MCF 10A (cell line): Measurements from ENCODE around the gene IFNA13. TPM values are rescaled to one million over a fixed set of nuclear protein-coding genes. Genes with fewer than 3 reads are reported as not detected.

Source experiments
- BruUV-seq: library from RNA; stranded (reverse); fragments of 400-500 nt; replicated peaks from 2 replicates; lab custom pipeline; 2021; lab: Mats Ljungman, UMichigan
- CTCF ChIA-PET: fragments of 300-600 bp; sonication (Branson Sonifier 250); formaldehyde crosslinking; extraction: SDS; loops from one replicate; lab custom pipeline; 2021; ENCODE audit warnings: antibody characterized with exemption, inconsistent platforms; lab: Yijun Ruan, JAX
- POLR2A ChIA-PET: fragments of 300-600, 350-650 bp; sonication (Branson Sonifier 250); formaldehyde crosslinking; extraction: SDS; loops from one replicate; lab custom pipeline; 2020; ENCODE audit warnings: antibody characterized with exemption, inconsistent platforms; lab: Yijun Ruan, JAX
- DNase-seq: peaks from one replicate; pipeline ENCODE4 v3.0.0-alpha.2; 2018; ENCODE audit not compliant: unreplicated experiment
- H3K27ac Mint-ChIP-seq: one replicate; pipeline ENCODE4 v1.8.0; 2022; ENCODE audit warnings: mild to moderate bottlenecking, low read depth, mixed read lengths; ENCODE audit not compliant: unreplicated experiment
- H3K27me3 Mint-ChIP-seq: one replicate; pipeline ENCODE4 v1.8.0; 2022; ENCODE audit warnings: mixed read lengths; ENCODE audit not compliant: insufficient read depth, unreplicated experiment
- H3K36me3 Mint-ChIP-seq: one replicate; pipeline ENCODE4 v1.8.0; 2022; ENCODE audit warnings: mild to moderate bottlenecking, moderate library complexity, mixed read lengths; ENCODE audit not compliant: insufficient read depth, unreplicated experiment
- H3K4me1 Mint-ChIP-seq: one replicate; pipeline ENCODE4 v1.8.0; 2022; ENCODE audit warnings: mixed read lengths; ENCODE audit not compliant: insufficient read depth, unreplicated experiment
- H3K4me3 Mint-ChIP-seq: one replicate; pipeline ENCODE4 v1.8.0; 2022; ENCODE audit warnings: mild to moderate bottlenecking, moderate library complexity, mixed read lengths; ENCODE audit not compliant: unreplicated experiment
- H3K9me3 Mint-ChIP-seq: one replicate; pipeline ENCODE4 v1.8.0; 2022; ENCODE audit warnings: mixed read lengths; ENCODE audit not compliant: unreplicated experiment
- intact Hi-C: fragments of 100-400 bp; cut with micrococcal nuclease; formaldehyde crosslinking; loops from 2 replicates; pipeline ENCODE4 v1.14.1; 2022
- total RNA-seq: library from RNA; stranded (reverse); gene quantifications from 2 replicates; pipeline ENCODE4 v1.2.3, GENCODE V29; 2022
- TF ChIP-seq, protein P1 (sequence below): fragments of 200-600 bp; IDR thresholded peaks from one replicate; pipeline ENCODE4 v1.8.0; 2022; ENCODE audit warnings: antibody characterized with exemption, mild to moderate bottlenecking; ENCODE audit not compliant: unreplicated experiment

Gene IFNA13
- total RNA-seq, 1 experiment from 2014 or later, result not detected

DNA sequence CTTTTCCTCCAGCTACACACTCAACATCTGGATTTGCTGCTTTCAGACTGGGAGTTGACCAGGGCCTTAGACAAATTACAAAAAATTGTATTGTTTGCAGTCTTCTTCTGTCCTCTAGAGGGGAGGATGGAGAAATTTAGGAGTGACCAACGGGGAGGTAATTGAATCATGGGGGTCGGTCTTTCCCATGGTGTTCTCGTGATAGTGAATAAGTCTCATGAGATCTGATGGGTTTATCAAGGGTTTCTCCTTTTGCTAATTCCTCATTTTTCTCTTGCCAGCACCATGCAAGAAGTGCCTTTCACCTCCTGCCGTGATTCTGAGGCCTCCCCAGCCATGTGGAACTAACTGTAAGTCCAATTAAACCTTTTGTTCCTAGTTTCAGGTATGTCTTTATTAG is 45.3 kb upstream of the IFNA13 start:
- DNase-seq, result no peak
- ChIA-PET POLR2A (no interaction called here), CTCF (no interaction called here)
- Mint-ChIP-seq H3K9me3 (no peaks in the 10 kb centered on the region), H3K27ac (no peak overlapping the region), H3K4me1 (no peaks in the 10 kb centered on the region), H3K4me3 (no peak overlapping the region), H3K36me3 (no peaks in the 10 kb centered on the region), H3K27me3 (peaks cover 20% of the 10 kb centered on the region)
- no TSS peak for BruUV-seq
- intact Hi-C loops, result no loop called here
- TF ChIP-seq, protein P1, sequence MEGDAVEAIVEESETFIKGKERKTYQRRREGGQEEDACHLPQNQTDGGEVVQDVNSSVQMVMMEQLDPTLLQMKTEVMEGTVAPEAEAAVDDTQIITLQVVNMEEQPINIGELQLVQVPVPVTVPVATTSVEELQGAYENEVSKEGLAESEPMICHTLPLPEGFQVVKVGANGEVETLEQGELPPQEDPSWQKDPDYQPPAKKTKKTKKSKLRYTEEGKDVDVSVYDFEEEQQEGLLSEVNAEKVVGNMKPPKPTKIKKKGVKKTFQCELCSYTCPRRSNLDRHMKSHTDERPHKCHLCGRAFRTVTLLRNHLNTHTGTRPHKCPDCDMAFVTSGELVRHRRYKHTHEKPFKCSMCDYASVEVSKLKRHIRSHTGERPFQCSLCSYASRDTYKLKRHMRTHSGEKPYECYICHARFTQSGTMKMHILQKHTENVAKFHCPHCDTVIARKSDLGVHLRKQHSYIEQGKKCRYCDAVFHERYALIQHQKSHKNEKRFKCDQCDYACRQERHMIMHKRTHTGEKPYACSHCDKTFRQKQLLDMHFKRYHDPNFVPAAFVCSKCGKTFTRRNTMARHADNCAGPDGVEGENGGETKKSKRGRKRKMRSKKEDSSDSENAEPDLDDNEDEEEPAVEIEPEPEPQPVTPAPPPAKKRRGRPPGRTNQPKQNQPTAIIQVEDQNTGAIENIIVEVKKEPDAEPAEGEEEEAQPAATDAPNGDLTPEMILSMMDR, result no peak

DNA sequence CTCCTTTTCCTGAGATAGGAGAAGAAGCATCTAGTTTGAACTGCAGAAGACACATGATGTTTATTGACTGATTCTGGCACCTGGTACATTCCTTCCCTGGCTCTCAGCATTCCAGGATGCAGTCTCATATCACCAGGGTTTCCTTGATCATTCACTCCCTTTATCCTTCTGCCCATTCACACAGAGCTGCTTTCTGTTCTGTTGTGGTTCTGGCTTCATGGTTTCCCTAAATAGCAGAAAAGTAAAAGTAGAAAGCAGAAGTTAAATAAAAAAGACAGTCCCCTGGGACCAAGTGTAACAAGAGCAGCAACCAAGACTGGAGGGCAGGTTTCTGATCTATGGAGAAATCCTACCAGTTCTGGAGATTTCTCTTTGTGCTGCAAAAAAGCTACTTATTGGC is 44.2 kb upstream of the IFNA13 start:
- no peaks in the 10 kb centered on the region for H3K9me3 Mint-ChIP-seq
- CTCF ChIA-PET, result no interaction called here
- no peak overlapping the region for H3K27ac Mint-ChIP-seq
- H3K36me3 Mint-ChIP-seq, result no peaks in the 10 kb centered on the region
- no peaks in the 10 kb centered on the region for H3K4me1 Mint-ChIP-seq
- no TSS peak for BruUV-seq
- TF ChIP-seq, protein P1, result no peak
- intact Hi-C loops, result no loop called here
- H3K27me3 Mint-ChIP-seq, result peaks cover 28% of the 10 kb centered on the region
- no peak for DNase-seq
- POLR2A ChIA-PET, result no interaction called here
- H3K4me3 Mint-ChIP-seq, result no peak overlapping the region

DNA sequence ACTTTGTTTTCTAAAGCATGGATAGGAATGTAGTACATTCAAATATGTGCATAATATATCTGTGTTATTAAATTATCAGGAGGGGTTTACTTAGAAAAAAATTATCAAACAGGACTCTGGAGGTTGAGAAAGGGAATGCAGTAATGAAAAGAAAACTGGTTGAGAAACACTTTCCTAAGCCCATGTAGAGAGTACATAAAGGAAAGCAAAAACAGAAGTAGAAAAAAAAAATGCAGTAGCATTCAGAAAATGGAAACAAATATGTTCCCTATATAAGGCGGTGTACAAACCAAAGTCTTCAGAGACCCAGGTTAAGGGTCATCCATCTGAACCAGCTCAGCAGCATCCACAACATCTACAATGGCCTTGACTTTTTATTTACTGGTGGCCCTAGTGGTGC is 41.0 kb upstream of the IFNA13 start, which contains the start of gene IFNA8:
Gene IFNA8 (plus strand): TSS at position 301 of the 400 bp plus-strand sequence. CDS start 60 bp downstream, at position 361.
- peaks cover 4% of the 10 kb centered on the region for H3K36me3 Mint-ChIP-seq
- CTCF ChIA-PET, result no interaction called here
- POLR2A ChIA-PET, result no interaction called here

DNA sequence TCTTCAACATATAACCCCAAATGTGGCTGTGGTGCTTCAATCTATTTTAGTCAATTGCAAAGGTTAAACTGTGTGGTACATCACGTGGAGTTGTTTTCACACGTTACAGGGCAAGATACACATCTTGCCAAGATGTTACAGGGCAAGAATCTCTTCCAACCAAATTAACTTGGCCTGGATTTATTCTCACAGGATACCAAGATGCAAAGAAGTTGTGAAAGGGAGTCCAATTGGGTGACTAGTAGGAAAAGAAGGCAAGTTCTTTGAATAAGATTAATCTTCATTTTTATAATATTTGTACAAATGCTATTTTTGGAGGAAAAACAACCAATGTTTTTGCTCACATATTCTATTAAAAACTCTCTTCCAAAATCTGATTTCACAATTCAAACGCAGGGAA is 36.3 kb upstream of the IFNA13 start:
- H3K4me3 Mint-ChIP-seq, result no peak overlapping the region
- CTCF ChIA-PET, result no interaction called here
- no peak for DNase-seq
- POLR2A ChIA-PET, result no interaction called here
- no peaks in the 10 kb centered on the region for H3K9me3 Mint-ChIP-seq
- BruUV-seq, result no TSS peak
- H3K4me1 Mint-ChIP-seq, result no peaks in the 10 kb centered on the region
- peaks cover 25% of the 10 kb centered on the region for H3K27me3 Mint-ChIP-seq
- H3K27ac Mint-ChIP-seq, result no peak overlapping the region
- peaks cover 4% of the 10 kb centered on the region for H3K36me3 Mint-ChIP-seq
- TF ChIP-seq, protein P1, result no peak
- intact Hi-C loops, result no loop called here

More for the DNA sequence above, 41.0 kb upstream of the IFNA13 start, which contains the start of gene IFNA8:
- no peak within 1 kb of the TSS for H3K4me3 Mint-ChIP-seq
- no TSS peak for BruUV-seq
- H3K27ac Mint-ChIP-seq, result no peak within 1 kb of the TSS
- H3K9me3 Mint-ChIP-seq, result no peaks in the 10 kb centered on the region
- no peaks in the 10 kb centered on the region for H3K4me1 Mint-ChIP-seq
- DNase-seq, result no peak
- intact Hi-C loops, result no loop called here
- TF ChIP-seq, protein P1, result no peak
- peaks cover 34% of the 10 kb centered on the region for H3K27me3 Mint-ChIP-seq
